Loucy (cell line): Measurements from ENCODE around the gene THADA.

Experiments used
- H2AFZ ChIP-seq: fragments of 200-600 bp; sonication (generic); 2 replicates; pipeline ENCODE4 v1.6.0; 2016; ENCODE audit warnings: antibody characterized with exemption, mild to moderate bottlenecking, low read length, moderate library complexity
- H3F3A ChIP-seq: fragments of 200-600 bp; 2 replicates; pipeline ENCODE4 v1.6.0; 2016; ENCODE audit warnings: antibody characterized with exemption, low read depth, mild to moderate bottlenecking
- H3K27me3 ChIP-seq: fragments of 200-600 bp; sonication (generic); 2 replicates; pipeline ENCODE4 v1.6.1; 2014; ENCODE audit warnings: low read length, mild to moderate bottlenecking; ENCODE audit not compliant: insufficient read depth, poor library complexity, severe bottlenecking
- H3K36me3 ChIP-seq: fragments of 200-600 bp; sonication (generic); 2 replicates; pipeline ENCODE4 v1.6.1; 2016; ENCODE audit warnings: low read length; ENCODE audit not compliant: insufficient read depth
- H3K4me1 ChIP-seq: fragments of 200-600 bp; sonication (generic); 2 replicates; pipeline ENCODE4 v1.5.1; 2014; ENCODE audit warnings: low read length, mild to moderate bottlenecking; ENCODE audit not compliant: insufficient read depth, poor library complexity, severe bottlenecking
- H3K4me2 ChIP-seq: fragments of 200-600 bp; sonication (generic); 2 replicates; pipeline ENCODE4 v1.6.0; 2014; ENCODE audit warnings: antibody characterized with exemption, low read length, low read depth, mild to moderate bottlenecking; ENCODE audit not compliant: poor library complexity, severe bottlenecking
- H3K4me3 ChIP-seq: fragments of 200-600 bp; sonication (generic); 2 replicates; pipeline ENCODE4 v1.5.1; 2014; ENCODE audit warnings: low read length, mild to moderate bottlenecking, mixed read lengths; ENCODE audit not compliant: poor library complexity, severe bottlenecking
- H3K79me2 ChIP-seq: fragments of 200-600 bp; sonication (generic); 2 replicates; pipeline ENCODE4 v1.6.1; 2014; ENCODE audit warnings: low read length; ENCODE audit not compliant: insufficient read depth
- H3K9ac ChIP-seq: fragments of 200-600 bp; sonication (generic); 2 replicates; pipeline ENCODE4 v1.6.0; 2014; ENCODE audit warnings: mild to moderate bottlenecking, low read depth, low read length, moderate library complexity; ENCODE audit not compliant: poor library complexity, severe bottlenecking
- H3K9me2 ChIP-seq: fragments of 200-600 bp; sonication (generic); replicated peaks from 2 replicates; pipeline ENCODE4 v1.6.1; 2016; ENCODE audit warnings: low read depth, low read length, mixed read lengths
- H3K9me3 ChIP-seq: fragments of 200-600 bp; sonication (generic); 2 replicates; pipeline ENCODE4 v1.6.1; 2014; ENCODE audit warnings: mild to moderate bottlenecking, antibody characterized with exemption, low read length, low read depth; ENCODE audit not compliant: insufficient read depth
- H4K20me1 ChIP-seq: fragments of 200-600 bp; sonication (generic); 2 replicates; pipeline ENCODE4 v1.6.0; 2014; ENCODE audit warnings: antibody characterized with exemption, low read length, mild to moderate bottlenecking; ENCODE audit not compliant: insufficient read depth, poor library complexity, severe bottlenecking
- CTCF ChIP-seq: fragments of 200-600 bp; sonication (generic); conservative IDR thresholded peaks from 2 replicates; pipeline ENCODE4 v1.5.1; 2014; ENCODE audit warnings: mild to moderate bottlenecking, antibody characterized with exemption, low read length
- EZH2phosphoT487 ChIP-seq: fragments of 200-600 bp; IDR thresholded peaks from 2 replicates; pipeline ENCODE4 v1.6.1; 2018; ENCODE audit warnings: antibody characterized with exemption, mild to moderate bottlenecking, moderate library complexity, borderline replicate concordance

Gene THADA

GRCh38 chr2:43328832-43329231 is 267.0 kb downstream of the THADA start:
- H3K9me3 ChIP-seq, result no peaks in the 10 kb centered on the region
- peaks cover 6% of the 10 kb centered on the region for H3K4me1 ChIP-seq
- no peaks in the 10 kb centered on the region for H3K27me3 ChIP-seq

GRCh38 chr2:43328133-43328532 is 267.7 kb downstream of the THADA start:
- Histone ChIP-seq H3K9ac (no peak overlapping the region), H3K27me3 (no peaks in the 10 kb centered on the region), H3K9me2 (no peaks in the 10 kb centered on the region), H3K4me1 (peaks cover 6% of the 10 kb centered on the region), H3K4me2 (no peak overlapping the region), H4K20me1 (no peaks in the 10 kb centered on the region), H3K4me3 (no peak overlapping the region), H3K79me2 (no peaks in the 10 kb centered on the region), H3F3A (no peaks in the 10 kb centered on the region), H2AFZ (no peak overlapping the region), H3K9me3 (no peaks in the 10 kb centered on the region), H3K36me3 (peaks cover 5% of the 10 kb centered on the region; the same call in 1 of the 2 replicates)
- TF ChIP-seq CTCF, result no peak
- TF ChIP-seq EZH2phosphoT487, result no peak

More at GRCh38 chr2:43328832-43329231, 267.0 kb downstream of the THADA start:
- H3K36me3 ChIP-seq, result peaks cover 5% of the 10 kb centered on the region; the same call in 1 of the 2 replicates
- H3K79me2 ChIP-seq, result no peaks in the 10 kb centered on the region
- TF ChIP-seq CTCF (no peak), EZH2phosphoT487 (no peak)
- no peak overlapping the region for H3K4me3 ChIP-seq
- H2AFZ ChIP-seq, result no peak overlapping the region
- H3F3A ChIP-seq, result no peaks in the 10 kb centered on the region
- H3K4me2 ChIP-seq, result no peak overlapping the region
- H3K9ac ChIP-seq, result no peak overlapping the region
- H4K20me1 ChIP-seq, result no peaks in the 10 kb centered on the region
- no peaks in the 10 kb centered on the region for H3K9me2 ChIP-seq

GRCh38 chr2:43327119-43327518 is 268.7 kb downstream of the THADA start:
- Histone ChIP-seq H3K79me2 (no peaks in the 10 kb centered on the region), H3K27me3 (no peaks in the 10 kb centered on the region), H3K9me3 (no peaks in the 10 kb centered on the region), H3K4me3 (no peak overlapping the region), H3K9ac (no peak overlapping the region), H3K4me2 (no peak overlapping the region), H3F3A (no peaks in the 10 kb centered on the region), H3K4me1 (peaks cover 6% of the 10 kb centered on the region), H3K36me3 (no peaks in the 10 kb centered on the region), H2AFZ (no peak overlapping the region), H4K20me1 (no peaks in the 10 kb centered on the region), H3K9me2 (no peaks in the 10 kb centered on the region)
- TF ChIP-seq EZH2phosphoT487 (no peak), CTCF (no peak)
